GM12878 (cell line): ENCODE results near the gene SH3BP1. TPM values are rescaled to one million over a fixed set of nuclear protein-coding genes. Genes with fewer than 3 reads are reported as not detected.

Experiments
- ATAC-seq: fragments of 200-7000 bp; cut with Tn5 transposase; 3 replicates; pipeline ENCODE4 v1.9.1; 2020; ENCODE audit warnings: mild to moderate bottlenecking, moderate library complexity
- BruUV-seq: library from RNA; stranded (reverse); fragments of 400-500 nt; replicated peaks from 2 replicates; lab custom pipeline; 2021; lab: Mats Ljungman, UMichigan
- CTCF ChIA-PET: fragments of 300-600 bp; sonication (Branson Sonifier 250); formaldehyde crosslinking; extraction: SDS; loops from one replicate; lab custom pipeline; 2021; ENCODE audit warnings: inconsistent platforms; lab: Yijun Ruan, JAX
- POLR2A ChIA-PET: fragments of 350-600 bp; formaldehyde crosslinking; extraction: SDS; loops from one replicate; lab custom pipeline; 2021; ENCODE audit warnings: inconsistent platforms; lab: Charles Lee
- RAD21 ChIA-PET: fragments of 300-600 bp; sonication (Branson Sonifier 250); formaldehyde crosslinking; loops from one replicate; lab custom pipeline; 2023; ENCODE audit warnings: antibody characterized with exemption; ENCODE audit not compliant: unreplicated experiment; lab: Charles Lee
- SMC1A ChIA-PET: fragments of 300-600 bp; sonication (Branson Sonifier 250); formaldehyde crosslinking; loops from one replicate; lab custom pipeline; 2023; ENCODE audit not compliant: unreplicated experiment, uncharacterized antibody; lab: Charles Lee
- DNase-seq: peaks from one replicate; pipeline ENCODE4 v3.0.0-alpha.2; 2011; ENCODE audit warnings: low read depth, low spot score
- FAIRE-seq: peaks from 3 replicates; lab custom pipeline; 2011; peaks lifted over from hg19 to GRCh38; lab: Jason Lieb, UNC
- H2AFZ ChIP-seq: 2 replicates; pipeline ENCODE4 v1.6.0; 2011; ENCODE audit warnings: low read depth, low read length, control low read depth; ENCODE audit not compliant: control insufficient read depth
- H3K27ac ChIP-seq: 2 replicates; pipeline ENCODE4 v1.5.1; 2011; ENCODE audit warnings: control low read depth; ENCODE audit not compliant: control insufficient read depth, insufficient read depth
- H3K27me3 ChIP-seq, 2 experiments: replicated peaks in 1 of 2; 2 replicates each; pipeline versions ENCODE4 v1.6.0 to v1.6.1; 2011; ENCODE audit warnings: low read length in 1 of 2; ENCODE audit not compliant: control insufficient read depth in 2 of 2, insufficient read depth in 2 of 2
- H3K36me3 ChIP-seq, 2 experiments: 2 replicates each; pipeline ENCODE4 v1.5.1; 2011; ENCODE audit warnings: low read length in 1 of 2; ENCODE audit not compliant: control insufficient read depth in 2 of 2, insufficient read depth in 2 of 2
- H3K4me1 ChIP-seq: 2 replicates; pipeline ENCODE4 v1.6.1; 2011; ENCODE audit warnings: mild to moderate bottlenecking, low read length, moderate library complexity, mixed read lengths; ENCODE audit not compliant: control insufficient read depth, insufficient read depth
- H3K4me2 ChIP-seq: 2 replicates; pipeline ENCODE4 v1.6.0; 2011; ENCODE audit warnings: control low read depth; ENCODE audit not compliant: control insufficient read depth, insufficient read depth
- H3K4me3 ChIP-seq: fragments of 200-600 bp; sonication (generic); 2 replicates; pipeline ENCODE4 v1.5.1; 2016
- H3K79me2 ChIP-seq: 2 replicates; pipeline ENCODE4 v1.6.0; 2011; ENCODE audit warnings: low read length; ENCODE audit not compliant: control insufficient read depth, insufficient read depth
- H3K9ac ChIP-seq: 2 replicates; pipeline ENCODE4 v1.8.0; 2011; ENCODE audit warnings: low read length, control low read depth, mixed read lengths; ENCODE audit not compliant: control insufficient read depth, insufficient read depth
- H3K9me3 ChIP-seq: replicated peaks from 3 replicates; pipeline ENCODE4 v1.5.1; 2011; ENCODE audit warnings: mild to moderate bottlenecking, low read length; ENCODE audit not compliant: control insufficient read depth, insufficient read depth
- H4K20me1 ChIP-seq: 2 replicates; pipeline ENCODE4 v1.6.0; 2011; ENCODE audit not compliant: control insufficient read depth, insufficient read depth
- BCL11A ChIP-seq: IDR thresholded peaks from 2 replicates; pipeline ENCODE4 v1.6.1; 2011; ENCODE audit warnings: low read depth, low read length
- BHLHE40 ChIP-seq, 2 experiments: fragments of 450-650 bp in 1 of 2; IDR thresholded peaks; 2 replicates each; pipeline ENCODE4 v1.6.1; 2011 to 2017; ENCODE audit warnings: low read depth in 2 of 2, borderline replicate concordance in 1 of 2, improper control_type of control experiment in 1 of 2, low read length in 1 of 2, mild to moderate bottlenecking in 1 of 2
- BRCA1 ChIP-seq: IDR thresholded peaks from 2 replicates; pipeline ENCODE4 v1.6.1; 2011; ENCODE audit warnings: low read depth, low read length, improper control_type of control experiment
- E4F1 ChIP-seq: fragments of 450-650 bp; IDR thresholded peaks from 2 replicates; pipeline ENCODE4 v1.6.1; 2018; ENCODE audit warnings: borderline replicate concordance, mild to moderate bottlenecking; ENCODE audit not compliant: partially characterized antibody
- EP300 ChIP-seq, 2 experiments: fragments of 150-350 bp in 1 of 2; IDR thresholded peaks; 2 replicates each; pipeline ENCODE4 v1.6.1; 2011 to 2012; ENCODE audit warnings: low read depth in 2 of 2, low read length in 2 of 2, borderline replicate concordance in 1 of 2, improper control_type of control experiment in 1 of 2, inconsistent platforms in 1 of 2; ENCODE audit not compliant: control insufficient read depth in 1 of 2
- ESRRA ChIP-seq: IDR thresholded peaks from 2 replicates; pipeline ENCODE4 v1.6.1; 2012; ENCODE audit warnings: mild to moderate bottlenecking, low read length, improper control_type of control experiment
- FOXM1 ChIP-seq: IDR thresholded peaks from 2 replicates; pipeline ENCODE4 v1.6.1; 2012; ENCODE audit warnings: low read depth, mild to moderate bottlenecking, inconsistent platforms, low read length, moderate library complexity
- MEF2B ChIP-seq: fragments of 450-650 bp; IDR thresholded peaks from 2 replicates; pipeline ENCODE4 v1.6.1; 2018; ENCODE audit warnings: mild to moderate bottlenecking, moderate library complexity; ENCODE audit not compliant: partially characterized antibody, poor library complexity, severe bottlenecking
- MTA3 ChIP-seq: IDR thresholded peaks from 2 replicates; pipeline ENCODE4 v1.6.1; 2012; ENCODE audit warnings: low read length, inconsistent platforms, borderline replicate concordance
- NKRF ChIP-seq: fragments of 450-650 bp; conservative IDR thresholded peaks from 2 replicates; pipeline ENCODE4 v1.6.1; 2017; ENCODE audit warnings: mild to moderate bottlenecking, moderate library complexity
- RAD51 ChIP-seq: fragments of 450-650 bp; IDR thresholded peaks from 2 replicates; pipeline ENCODE4 v1.6.1; 2016; ENCODE audit warnings: moderate library complexity, mild to moderate bottlenecking, inconsistent platforms
- RBBP5 ChIP-seq: fragments of 200-600 bp; sonication (generic); conservative IDR thresholded peaks from 2 replicates; pipeline ENCODE4 v1.6.1; 2016
- RELB ChIP-seq: fragments of 450-650 bp; IDR thresholded peaks from 2 replicates; pipeline ENCODE4 v1.6.1; 2017; ENCODE audit warnings: low read depth, mild to moderate bottlenecking, moderate library complexity
- SIN3A ChIP-seq: IDR thresholded peaks from 2 replicates; pipeline ENCODE4 v1.6.1; 2012; ENCODE audit warnings: low read depth, low read length, improper control_type of control experiment
- WGBS: methylation state at CpG from one replicate; pipeline ENCODE4 v1.1.6; 2016; ENCODE audit warnings: low lambda C conversion rate; ENCODE audit not compliant: insufficient replicate concordance, insufficient coverage; ENCODE audit errors: missing lambda C conversion rate; 5-methylcytosine and 5-hydroxymethylcytosine counted together
- in situ Hi-C: fragments of 300-500 bp; cut with MboI; formaldehyde crosslinking; loops from 9 replicates; pipeline ENCODE4 v1.14.3; 2018; ENCODE audit warnings: mixed read lengths
- intact Hi-C: fragments of 100-400 bp; cut with micrococcal nuclease; formaldehyde crosslinking; loops from one replicate; pipeline ENCODE4 v1.14.2; 2022; ENCODE audit not compliant: unreplicated experiment
- polyA plus RNA-seq, 11 experiments: library from polyadenylated mRNA; depleted of rRNA in 4 of 11; unstranded in 6 of 11; stranded (reverse) in 5 of 11; fragments of >200 nt; fragmentation: Nextera tagmentation in 4 of 11; fragmentation: Illumina TruSeq in 1 of 11; extraction: Ambion mirVana in 4 of 11; extraction: Trizol in 1 of 11; gene quantifications; 1 replicate in 1 of 11; 2 replicates in 10 of 11; pipeline versions ENCODE4 v1.2.1 to v1.2.3, GENCODE V29; 2011 to 2016; ENCODE audit warnings: inconsistent platforms in 2 of 11, missing spikeins in 2 of 11, low read depth in 1 of 11
- total RNA-seq, 4 experiments: library from RNA; depleted of rRNA in 3 of 4; stranded (reverse); fragments of >200 nt in 3 of 4; fragmentation: Illumina TruSeq in 1 of 4; extraction: Trizol in 1 of 4; gene quantifications; 2 replicates each; pipeline versions ENCODE4 v1.2.1 to v1.2.3, GENCODE V29; 2013 to 2021

The SH3BP1 gene
- total and polyA plus RNA-seq, 10 of the 15 experiments (the other 5 are each of a cell fraction or from before 2014, with no cell fraction given): 0.29 to 70.5 (median 22.5) TPM

GRCh38 chr22:37607935-37608476, 31.5 kb upstream of the SH3BP1 start:
- ATAC-seq (peak; percentile 5), FAIRE-seq (peak; percentile 69), DNase-seq (peak; percentile 94)
- intact Hi-C loops: loop anchor here (1.0 kb wide), 2 partner anchors 73 to 124 kb away; no protein-coding TSS in a partner anchor
- in situ Hi-C loops: no loop called here
- no TSS peak for BruUV-seq
- peak overlapping the region; percentile 87 for H3K27ac ChIP-seq
- peak overlapping the region; percentile 94 for H3K4me2 ChIP-seq
- ChIA-PET SMC1A (interaction anchor here (0.7 to 5.5 kb wide), 23 partner anchors 8 to 339 kb away, joined by 3 to 36 read pairs (median 4); partner anchors contain the start of genes MFNG, NOL12, PDXP and SH3BP1), CTCF (interaction anchor here (0.6 to 11.8 kb wide), 20 partner anchors 8 to 357 kb away, joined by 3 to 178 read pairs (median 7); partner anchors contain the start of genes LGALS1, NOL12, PDXP and SH3BP1), POLR2A (interaction anchor here (0.5 to 4.7 kb wide), 22 partner anchors 10 to 768 kb away, joined by 3 to 67 read pairs (median 7); partner anchors contain the start of genes LGALS1, MFNG, NOL12 and PDXP), RAD21 (interaction anchor here (0.6 to 5.4 kb wide), 30 partner anchors 10 to 444 kb away, joined by 3 to 61 read pairs (median 4); partner anchors contain the start of genes GCAT, LGALS1, NOL12 and PDXP)
- no peaks in the 10 kb centered on the region for H3K9me3 ChIP-seq
- WGBS: 2% methylated on average over 17 of the region's 17 CpGs
- H3K79me2 ChIP-seq: peaks cover 31% of the 10 kb centered on the region
- peaks cover 0 to 3% of the 10 kb centered on the region in 2 experiments; a peak in 1 of 4 replicates for H3K36me3 ChIP-seq
- H2AFZ ChIP-seq: peak overlapping the region; percentile 94
- peak overlapping the region; percentile 87 for H3K9ac ChIP-seq
- peak overlapping the region; percentile 97; the same call in 1 of the 2 replicates for H3K4me3 ChIP-seq
- H3K4me1 ChIP-seq: peaks cover 17% of the 10 kb centered on the region
- H3K27me3 ChIP-seq: no peaks in the 10 kb centered on the region
- no peaks in the 10 kb centered on the region for H4K20me1 ChIP-seq
- TF ChIP-seq BRCA1 (no peak), RAD51 (0 out of 2 replicates have a peak, but pooled peaks have one; percentile 22), BCL11A (no peak), SIN3A (no peak), MEF2B (no peak), EP300 (IDR thresholded peaks at IDR 0.05; ENCODE audit: borderline replicate concordance in 1 of 2, control insufficient read depth in 1 of 2, low read depth in 2 of 2, low read length in 2 of 2) (0 out of 4 replicates have a peak, but pooled peaks of 1 of the 2 experiments have one; percentile 23), RBBP5 (no peak), RELB (no peak), E4F1 (no peak), FOXM1 (no peak), NKRF (no peak), MTA3 (no peak), ESRRA (no peak), BHLHE40 (IDR thresholded peaks at IDR 0.05; ENCODE audit: borderline replicate concordance in 1 of 2, low read depth in 2 of 2, low read length in 1 of 2) (no peak)
